ENCODE data around the gene VSIG10L. TPM values are rescaled to one million over a fixed set of nuclear protein-coding genes. Genes with fewer than 3 reads are reported as not detected.

VSIG10L gene
- polyA plus RNA-seq, 1 experiment: 1.0 TPM

GRCh38 chr19:51365965-51366388 is 24.0 kb upstream of the VSIG10L start, which contains the start of gene ETFB:
ETFB (minus strand) TSS chr19:51366388; CDS start chr19:51366326, 62 bp downstream.
- CTCF ChIA-PET: interaction anchor here (0.9 to 1.7 kb wide), 2 partner anchors 27 to 642 kb away, joined by 3 to 7 read pairs; no protein-coding TSS in a partner anchor
- no peak for DNase-seq (ENCODE audit: low read depth, low spot score)
- no peaks in the 10 kb centered on the region; the same call in 1 of the 2 replicates for H3K9me3 ChIP-seq (ENCODE audit: control insufficient read depth, insufficient read depth, low read length)
- H3K27me3 ChIP-seq (ENCODE audit: control insufficient read depth, insufficient read depth, low read length): no peaks in the 10 kb centered on the region
- POLR2A ChIA-PET: interaction anchor here (0.6 to 1.7 kb wide), 3 partner anchors 26 to 338 kb away, joined by 3 to 11 read pairs (median 7); no protein-coding TSS in a partner anchor
- peak within 1 kb of the TSS; percentile 81 for H3K27ac ChIP-seq (ENCODE audit: low read depth, low read length)
- TF ChIP-seq CTCF (IDR thresholded peaks at IDR 0.05; ENCODE audit: low read depth, low read length): no peak
- H3K4me3 ChIP-seq (ENCODE audit: low read depth, low read length): peak within 1 kb of the TSS; percentile 90

GRCh38 chr19:51365211-51365964 is 23.4 kb upstream of the VSIG10L start:
- CTCF ChIA-PET: interaction anchor here (0.6 to 1.7 kb wide), 3 partner anchors 8 to 641 kb away, joined by 3 to 7 read pairs (median 3); no protein-coding TSS in a partner anchor
- DNase-seq (ENCODE audit: low read depth, low spot score): no peak
- TF ChIP-seq CTCF (IDR thresholded peaks at IDR 0.05; ENCODE audit: low read depth, low read length): no peak; the same call in 1 of the 2 replicates
- H3K9me3 ChIP-seq (ENCODE audit: control insufficient read depth, insufficient read depth, low read length): no peaks in the 10 kb centered on the region; the same call in 1 of the 2 replicates
- H3K27ac ChIP-seq (ENCODE audit: low read depth, low read length): peak overlapping the region; percentile 61
- POLR2A ChIA-PET: interaction anchor here (0.5 to 1.7 kb wide), 4 partner anchors 26 to 339 kb away, joined by 3 to 11 read pairs (median 5); no protein-coding TSS in a partner anchor
- no peaks in the 10 kb centered on the region for H3K27me3 ChIP-seq (ENCODE audit: control insufficient read depth, insufficient read depth, low read length)
- peak overlapping the region; percentile 90 for H3K4me3 ChIP-seq (ENCODE audit: low read depth, low read length)

- Histone ChIP-seq H3K27me3 (ENCODE audit: control insufficient read depth, insufficient read depth, low read length) (no peaks in the 10 kb centered on the region), H3K4me3 (ENCODE audit: low read depth, low read length) (no peak overlapping the region), H3K9me3 (ENCODE audit: control insufficient read depth, insufficient read depth, low read length) (no peaks in the 10 kb centered on the region; the same call in 1 of the 2 replicates), H3K27ac (ENCODE audit: low read depth, low read length) (no peak overlapping the region)
- DNase-seq (ENCODE audit: low read depth, low spot score): no peak
- ChIA-PET POLR2A (no interaction called here), CTCF (interaction anchor here (0.6 to 0.8 kb wide), 2 partner anchors 25 to 58 kb away, joined by 3 read pairs; no protein-coding TSS in a partner anchor)
- TF ChIP-seq CTCF (IDR thresholded peaks at IDR 0.05; ENCODE audit: low read depth, low read length): no peak
Measured at GRCh38 chr19:51364200-51365106, 22.5 kb upstream of the VSIG10L start.

GRCh38 chr19:51361239-51361638 is 19.3 kb upstream of the VSIG10L start:
- Histone ChIP-seq H3K27me3 (ENCODE audit: control insufficient read depth, insufficient read depth, low read length) (no peaks in the 10 kb centered on the region), H3K27ac (ENCODE audit: low read depth, low read length) (no peak overlapping the region), H3K9me3 (ENCODE audit: control insufficient read depth, insufficient read depth, low read length) (no peaks in the 10 kb centered on the region; the same call in 1 of the 2 replicates), H3K4me3 (ENCODE audit: low read depth, low read length) (no peak overlapping the region)
- ChIA-PET POLR2A (no interaction called here), CTCF (no interaction called here)
- no peak for DNase-seq (ENCODE audit: low read depth, low spot score)
- TF ChIP-seq CTCF (IDR thresholded peaks at IDR 0.05; ENCODE audit: low read depth, low read length): no peak
